Skeletal muscle tissue (tissue), 4 donors: ENCODE data around the gene HIKESHI. TPM values are rescaled to one million over a fixed set of nuclear protein-coding genes. Genes with fewer than 3 reads are reported as not detected.
"Not testable (repeated sequence)": the region's sequence is repeated elsewhere in the genome, so short reads cannot be mapped to it uniquely, and the experiment has no call there.

Experiments
- H3K27ac ChIP-seq: one replicate; pipeline ENCODE4 v1.7.0; 2013; ENCODE audit warnings: mild to moderate bottlenecking, low read depth, low read length, inconsistent platforms
- H3K27me3 ChIP-seq, 3 donors: one replicate each; pipeline ENCODE4 v1.7.0; 2013; ENCODE audit warnings: low read length in 3 of 3; ENCODE audit not compliant: control insufficient read depth in 3 of 3, insufficient read depth in 3 of 3
- H3K36me3 ChIP-seq, 3 donors: one replicate each; pipeline ENCODE4 v1.7.0; 2013; ENCODE audit warnings: low read length in 3 of 3; ENCODE audit not compliant: control insufficient read depth in 3 of 3, insufficient read depth in 3 of 3
- H3K4me1 ChIP-seq, 3 donors: one replicate each; pipeline ENCODE4 v1.7.0; 2013; ENCODE audit warnings: low read length in 3 of 3, mild to moderate bottlenecking in 3 of 3; ENCODE audit not compliant: control insufficient read depth in 3 of 3, insufficient read depth in 3 of 3
- H3K4me3 ChIP-seq, 3 donors: one replicate each; pipeline ENCODE4 v1.7.0; 2013; ENCODE audit warnings: low read length in 3 of 3
- H3K9ac ChIP-seq, 3 donors: one replicate each; pipeline ENCODE4 v1.7.0; 2013; ENCODE audit warnings: low read length in 3 of 3, mild to moderate bottlenecking in 3 of 3, moderate library complexity in 2 of 3, low read depth in 1 of 3
- H3K9me3 ChIP-seq, 3 donors: one replicate each; pipeline ENCODE4 v1.7.0; 2013; ENCODE audit warnings: low read length in 3 of 3; ENCODE audit not compliant: control insufficient read depth in 3 of 3
- total RNA-seq: library from RNA; depleted of rRNA; stranded (reverse); fragments of >200 nt; gene quantifications from one replicate; pipeline ENCODE4 v1.2.3, GENCODE V29; 2014
- donor health status: Osteomylitis.

Gene HIKESHI
- total RNA-seq, 1 donor from 2014 or later = 59.0 TPM

- H3K9ac ChIP-seq = no peak overlapping the region
- no peaks in the 10 kb centered on the region for H3K4me1 ChIP-seq
- H3K27ac ChIP-seq = no peak overlapping the region
- no peaks in the 10 kb centered on the region for H3K36me3 ChIP-seq
- no peaks in the 10 kb centered on the region for H3K9me3 ChIP-seq
- no peaks in the 10 kb centered on the region for H3K27me3 ChIP-seq
- H3K4me3 ChIP-seq = no peak overlapping the region
Measured at GRCh38 chr11:86291466-86292262, 10.4 kb upstream of the HIKESHI start.

- Histone ChIP-seq H3K27me3 (no peaks in the 10 kb centered on the region), H3K9ac (no peak overlapping the region), H3K4me1 (no peaks in the 10 kb centered on the region), H3K9me3 (no peaks in the 10 kb centered on the region), H3K36me3 (no peaks in the 10 kb centered on the region), H3K4me3 (no peak overlapping the region), H3K27ac (no peak overlapping the region)
Measured at GRCh38 chr11:86292912-86293616, 9.0 kb upstream of the HIKESHI start.

- no peak overlapping the region for H3K27ac ChIP-seq
- H3K4me3 ChIP-seq = no peak overlapping the region
- H3K4me1 ChIP-seq = no peaks in the 10 kb centered on the region
- H3K36me3 ChIP-seq = no peaks in the 10 kb centered on the region
- H3K9me3 ChIP-seq = no peaks in the 10 kb centered on the region
- H3K9ac ChIP-seq = no peak overlapping the region
- no peaks in the 10 kb centered on the region for H3K27me3 ChIP-seq
Measured at GRCh38 chr11:86294026-86294425, 8.0 kb upstream of the HIKESHI start.

GRCh38 chr11:86301742-86302091 lies 323 bp upstream of the HIKESHI start:
- Histone ChIP-seq H3K27ac (no peak overlapping the region), H3K4me3 (peak overlapping the region; percentile 96 to 99 (median 98)), H3K9ac (peak overlapping the region in 2 of 3 donors; percentile 1 to 96), H3K27me3 (no peaks in the 10 kb centered on the region), H3K36me3 (no peaks in the 10 kb centered on the region), H3K4me1 (peaks cover 0 to 15% (median 11%) of the 10 kb centered on the region in 3 donors), H3K9me3 (no peaks in the 10 kb centered on the region)

GRCh38 chr11:86303257-86303656 lies 1.2 kb downstream of the HIKESHI start:
- no peak overlapping the region for H3K27ac ChIP-seq
- peaks cover 0 to 15% (median 11%) of the 10 kb centered on the region in 3 donors for H3K4me1 ChIP-seq
- no peaks in the 10 kb centered on the region for H3K9me3 ChIP-seq
- H3K9ac ChIP-seq = peak overlapping the region in 2 of 3 donors; percentile 91 to 99
- no peaks in the 10 kb centered on the region for H3K36me3 ChIP-seq
- no peaks in the 10 kb centered on the region for H3K27me3 ChIP-seq
- H3K4me3 ChIP-seq = peak overlapping the region in 2 of 3 donors; percentile 96 to 98

- not testable (repeated sequence) for H3K4me3 ChIP-seq, H3K4me1 ChIP-seq, H3K9ac ChIP-seq, H3K36me3 ChIP-seq, H3K27ac ChIP-seq, H3K9me3 ChIP-seq, H3K27me3 ChIP-seq
Measured at GRCh38 chr11:86308710-86309109, 6.7 kb downstream of the HIKESHI start.

DNA sequence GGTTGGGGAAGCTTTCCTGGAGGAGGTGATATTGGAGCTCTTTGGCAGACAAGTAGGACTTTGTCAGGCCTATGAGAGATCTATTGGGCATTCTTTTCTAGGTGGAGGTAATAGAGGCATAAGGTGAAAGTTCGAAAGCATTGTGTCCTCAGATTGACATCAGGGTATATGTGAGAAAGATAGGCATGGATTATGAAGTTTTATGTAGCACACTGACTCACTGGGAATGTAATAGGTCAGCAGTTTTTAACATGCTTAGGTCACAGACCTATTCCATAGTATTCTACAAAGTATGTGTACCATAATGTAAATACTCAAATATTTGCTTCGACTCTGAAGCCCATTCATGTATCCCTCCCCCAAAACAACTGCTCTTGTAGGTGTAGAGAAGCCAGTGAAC lies 11.8 kb downstream of the HIKESHI start:
- no peaks in the 10 kb centered on the region for H3K4me1 ChIP-seq
- no peak overlapping the region for H3K27ac ChIP-seq
- no peak overlapping the region for H3K4me3 ChIP-seq
- H3K9me3 ChIP-seq = no peaks in the 10 kb centered on the region
- H3K27me3 ChIP-seq = no peaks in the 10 kb centered on the region
- H3K36me3 ChIP-seq = peaks cover 4 to 6% (median 6%) of the 10 kb centered on the region in 3 donors
- no peak overlapping the region for H3K9ac ChIP-seq

- Histone ChIP-seq H3K4me1 (no peaks in the 10 kb centered on the region), H3K9ac (no peak overlapping the region), H3K27ac (no peak overlapping the region), H3K36me3 (peaks cover 8 to 11% (median 9%) of the 10 kb centered on the region in 3 donors), H3K4me3 (no peak overlapping the region), H3K27me3 (no peaks in the 10 kb centered on the region), H3K9me3 (no peaks in the 10 kb centered on the region)
Measured at GRCh38 chr11:86314636-86315035, 12.6 kb downstream of the HIKESHI start.

DNA sequence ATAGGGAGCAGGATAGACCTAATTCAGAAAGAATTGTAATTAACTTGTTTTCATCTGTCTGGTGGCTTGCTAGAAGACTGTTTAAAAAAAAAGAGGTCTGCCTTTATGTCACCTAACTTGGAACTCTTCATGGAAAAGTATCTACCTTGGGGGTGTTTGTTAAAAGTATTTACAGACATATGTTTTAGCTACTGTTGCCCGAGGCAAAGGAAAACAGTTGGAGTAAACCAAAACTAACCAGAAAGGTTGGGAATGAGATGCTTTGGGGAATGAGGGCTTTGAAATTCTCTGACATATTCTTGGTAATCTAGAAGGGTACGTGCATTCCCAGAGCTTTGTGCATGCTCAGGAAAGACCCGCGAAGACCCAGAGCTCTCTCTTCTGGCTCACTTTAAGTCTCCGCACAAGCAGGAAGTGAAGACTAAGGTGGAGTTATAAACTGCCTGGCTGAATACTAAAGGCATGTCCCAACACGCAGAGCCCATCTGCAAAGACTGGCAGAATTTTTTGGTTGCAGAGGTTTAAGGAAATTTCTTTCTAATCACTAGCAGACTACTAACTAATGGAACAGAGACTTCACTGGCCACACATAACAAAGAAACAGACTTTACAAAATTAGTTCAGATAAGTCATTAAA lies 33.2 kb downstream of the HIKESHI start:
- H3K27me3 ChIP-seq = no peaks in the 10 kb centered on the region
- no peaks in the 10 kb centered on the region for H3K9me3 ChIP-seq
- no peak overlapping the region for H3K27ac ChIP-seq
- no peak overlapping the region for H3K9ac ChIP-seq
- no peaks in the 10 kb centered on the region for H3K4me1 ChIP-seq
- H3K4me3 ChIP-seq = no peak overlapping the region
- H3K36me3 ChIP-seq = peaks cover 6 to 21% (median 11%) of the 10 kb centered on the region in 3 donors

DNA sequence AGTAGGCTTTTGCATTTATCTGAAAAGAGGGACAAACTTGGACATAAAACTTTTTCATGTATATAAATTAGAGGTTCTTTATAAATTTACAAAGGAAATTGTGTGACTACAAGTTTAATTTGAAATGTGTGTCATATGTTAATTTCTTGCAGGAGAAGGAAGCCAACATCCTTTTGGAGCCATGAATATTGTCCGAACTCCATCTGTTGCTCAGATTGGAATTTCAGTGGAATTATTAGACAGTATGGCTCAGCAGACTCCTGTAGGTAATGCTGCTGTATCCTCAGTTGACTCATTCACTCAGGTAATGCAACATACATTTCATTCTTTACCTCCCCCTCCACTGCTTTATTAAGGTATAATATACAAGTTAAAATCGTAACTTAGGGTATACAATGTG lies 35.2 kb downstream of the HIKESHI start:
- H3K9me3 ChIP-seq = no peaks in the 10 kb centered on the region
- H3K9ac ChIP-seq = no peak overlapping the region
- no peak overlapping the region for H3K27ac ChIP-seq
- peaks cover 6 to 21% (median 11%) of the 10 kb centered on the region in 3 donors for H3K36me3 ChIP-seq
- H3K4me1 ChIP-seq = no peaks in the 10 kb centered on the region
- no peak overlapping the region for H3K4me3 ChIP-seq
- H3K27me3 ChIP-seq = no peaks in the 10 kb centered on the region
